Raji (cell line): Measurements from ENCODE around the gene EPS8L1.

Experiments used
- POLR2A ChIP-seq: IDR thresholded peaks from 2 replicates; pipeline ENCODE4 v1.6.1; 2011; ENCODE audit warnings: low read depth, low read length, control low read depth; ENCODE audit not compliant: insufficient read depth

Gene EPS8L1

DNA sequence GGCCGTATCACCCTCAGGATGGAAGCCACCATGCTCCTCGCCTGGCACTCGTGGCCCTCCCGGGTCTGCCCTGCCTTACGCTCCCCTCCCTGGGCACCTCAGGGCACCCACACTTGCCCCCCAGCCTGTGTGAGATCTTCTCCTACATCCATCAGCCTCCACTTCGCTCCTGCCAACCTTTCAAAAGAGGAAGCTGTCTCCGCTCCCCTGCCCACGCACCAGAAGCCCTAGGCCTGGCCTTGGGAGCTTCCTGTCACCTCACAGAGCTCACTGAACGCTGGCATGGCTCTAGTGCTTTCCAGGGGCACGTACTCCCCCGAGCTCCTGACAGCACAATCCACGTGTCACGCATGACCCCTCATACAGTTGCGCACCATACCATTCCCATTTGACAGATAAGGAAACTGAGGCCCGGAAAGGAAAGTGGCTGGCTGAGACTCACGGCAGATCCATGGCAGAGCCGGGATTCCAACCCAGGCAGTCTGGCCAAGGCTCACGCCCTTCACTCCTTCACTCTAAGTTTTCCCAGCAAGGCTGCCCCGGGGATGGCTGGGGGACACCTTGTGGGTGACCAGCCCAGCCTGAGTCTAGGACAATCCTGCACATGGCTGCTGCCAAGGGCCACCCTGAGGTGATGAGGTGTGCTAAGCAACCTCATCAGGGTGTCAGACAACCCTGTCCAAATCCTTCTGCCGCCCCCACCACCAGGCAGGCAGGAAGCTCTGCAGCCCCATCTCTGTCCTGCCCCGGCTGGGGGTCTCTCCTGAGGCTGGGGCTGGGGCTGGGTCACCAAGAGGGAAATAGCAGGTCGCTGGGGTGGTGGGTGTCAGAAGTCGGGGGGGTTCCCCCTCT, 22.4 kb downstream of the EPS8L1 start:
- no peak for TF ChIP-seq POLR2A

DNA sequence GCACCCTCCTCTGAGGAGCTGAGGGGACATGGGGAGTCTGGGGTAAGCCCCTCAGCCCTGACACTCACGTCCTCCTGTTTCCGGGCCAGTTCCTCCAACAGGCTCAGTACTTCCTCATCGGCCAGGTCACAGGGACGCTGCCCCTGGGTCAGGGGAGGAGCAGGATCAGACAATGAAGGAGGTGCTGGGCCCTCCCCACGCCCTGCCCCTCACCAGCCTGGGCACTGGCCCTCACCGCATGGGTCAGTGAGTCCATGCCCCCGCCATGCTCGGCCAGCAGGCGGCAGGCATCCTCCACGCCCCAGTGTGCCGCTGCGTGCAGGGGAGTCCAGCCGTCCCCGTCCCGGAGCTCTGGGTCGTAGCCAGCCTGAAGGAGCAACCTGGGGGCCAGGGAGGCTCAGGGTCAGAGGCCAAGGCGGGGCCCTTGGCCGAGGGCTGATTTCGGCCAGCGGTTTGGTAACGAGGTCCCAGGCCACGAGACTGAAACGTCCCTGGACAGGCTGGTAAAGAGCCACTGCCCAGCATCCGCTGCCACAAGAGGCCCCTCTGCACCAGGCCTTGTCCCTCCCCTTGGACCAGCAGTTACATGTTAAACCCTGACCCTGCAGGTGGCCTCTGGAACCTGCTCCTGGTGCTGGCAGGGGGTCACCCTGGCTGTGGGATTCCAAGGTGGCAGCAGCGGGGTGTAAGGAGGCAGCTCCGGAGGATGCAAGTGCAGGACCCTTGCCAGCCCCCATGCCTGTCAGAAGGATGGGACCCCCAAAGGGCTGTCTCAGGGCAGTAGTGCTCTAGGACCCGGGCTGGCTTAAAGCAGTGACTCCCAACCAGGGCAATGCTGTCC, 23.3 kb downstream of the EPS8L1 start:
- no peak for TF ChIP-seq POLR2A

DNA sequence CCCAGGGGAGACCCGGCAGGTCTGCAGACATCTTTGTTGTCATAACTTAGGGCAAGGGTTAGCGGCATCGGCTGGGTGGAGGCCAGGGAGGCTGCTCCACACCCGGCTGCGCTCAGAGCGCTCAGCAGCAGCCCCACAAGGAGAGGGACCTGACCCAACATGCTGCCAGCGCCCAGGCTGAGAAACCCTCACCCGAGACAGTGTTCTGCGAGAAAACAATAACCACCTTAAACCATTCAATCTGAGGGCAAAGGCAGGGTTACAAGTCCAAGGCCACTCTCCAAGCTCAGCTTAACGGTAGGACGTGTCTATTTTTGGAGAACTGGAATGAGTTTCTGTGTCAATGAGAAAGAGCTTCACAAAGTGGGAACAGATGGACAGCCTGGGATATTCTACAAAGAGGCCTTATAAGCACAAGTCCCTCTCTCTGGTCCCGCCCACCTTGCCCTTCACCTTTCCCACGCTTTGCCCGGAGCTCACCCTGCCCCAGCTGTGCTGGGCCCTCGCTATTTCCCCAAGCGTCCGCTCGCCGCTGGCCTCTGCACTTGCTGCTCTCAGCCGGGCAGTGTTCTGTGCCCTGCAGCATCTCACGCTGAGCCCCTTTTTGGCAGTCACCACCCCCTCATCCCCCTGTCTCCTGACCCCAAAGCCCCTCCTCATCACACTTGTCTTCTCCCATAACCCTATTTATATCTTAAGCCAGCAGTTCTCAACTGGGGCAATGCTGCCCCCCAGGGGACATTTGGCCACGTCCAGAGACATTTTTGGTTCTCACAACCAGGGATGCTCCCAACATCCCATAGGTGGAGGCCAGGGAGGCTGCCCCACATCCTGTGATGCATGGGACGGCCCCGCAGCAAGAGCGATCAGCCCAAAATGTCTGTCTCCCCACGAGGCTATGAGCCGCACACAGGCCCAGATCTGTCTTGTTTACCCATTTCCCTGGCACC, 24.2 kb downstream of the EPS8L1 start:
- no peak for TF ChIP-seq POLR2A

DNA sequence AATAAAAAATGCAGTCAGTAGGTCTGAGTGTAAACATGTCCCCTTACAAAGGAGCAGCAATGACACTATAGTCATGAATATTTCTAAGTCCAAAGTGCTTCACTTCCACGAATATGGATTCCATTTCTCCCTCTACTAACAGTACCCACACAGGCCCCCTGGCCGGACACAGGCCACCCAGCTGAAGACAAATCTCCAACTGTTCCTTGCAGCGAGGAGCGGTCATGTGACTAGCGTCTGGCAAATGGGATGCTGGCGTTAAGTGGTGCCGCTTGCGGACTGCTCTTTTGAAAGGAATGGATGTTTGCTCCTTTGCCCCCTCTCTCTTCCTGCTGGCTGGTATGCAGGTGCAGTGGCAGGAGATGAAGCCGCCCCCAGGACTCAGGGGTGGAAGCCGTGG, 25.6 kb downstream of the EPS8L1 start:
- no peak for TF ChIP-seq POLR2A

DNA sequence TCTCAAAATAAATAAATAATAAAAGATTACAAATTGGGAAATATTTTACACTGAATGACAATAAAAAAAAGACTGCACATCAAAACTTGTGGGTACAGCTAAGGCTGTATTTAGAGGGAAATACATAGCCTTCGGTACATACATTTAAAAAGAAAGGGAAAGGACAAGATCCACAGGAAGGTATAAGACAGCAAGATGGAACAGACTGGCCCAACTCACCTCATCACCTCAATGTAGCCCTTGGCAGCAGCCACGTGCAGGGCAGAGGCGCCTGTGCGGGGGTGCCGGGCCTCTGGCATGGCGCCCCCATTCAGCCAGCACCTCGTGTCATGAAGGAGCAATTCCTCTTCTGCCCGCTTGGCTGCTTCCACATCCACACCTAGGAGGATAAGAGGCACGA, 27.5 kb downstream of the EPS8L1 start:
- TF ChIP-seq POLR2A, result no peak

DNA sequence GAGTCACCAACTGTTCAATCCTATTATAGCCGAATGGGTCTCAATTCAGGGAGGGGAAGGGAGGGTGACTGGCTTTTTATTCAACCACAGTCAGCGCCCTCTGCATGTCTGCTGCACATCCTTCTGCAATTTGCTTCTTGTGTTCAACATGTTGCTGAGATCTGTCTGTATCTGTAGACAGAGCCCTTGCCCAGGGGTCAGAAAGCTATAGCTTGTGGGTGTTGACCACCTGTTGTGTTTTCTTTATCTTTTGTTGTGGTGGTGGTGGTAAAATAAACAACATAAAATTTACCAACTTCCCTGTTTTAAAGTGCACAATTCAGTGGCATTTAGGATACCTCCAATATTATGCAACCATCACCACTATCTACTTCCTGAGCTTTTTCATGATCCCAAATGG, 29.6 kb downstream of the EPS8L1 start:
- TF ChIP-seq POLR2A, result no peak

DNA sequence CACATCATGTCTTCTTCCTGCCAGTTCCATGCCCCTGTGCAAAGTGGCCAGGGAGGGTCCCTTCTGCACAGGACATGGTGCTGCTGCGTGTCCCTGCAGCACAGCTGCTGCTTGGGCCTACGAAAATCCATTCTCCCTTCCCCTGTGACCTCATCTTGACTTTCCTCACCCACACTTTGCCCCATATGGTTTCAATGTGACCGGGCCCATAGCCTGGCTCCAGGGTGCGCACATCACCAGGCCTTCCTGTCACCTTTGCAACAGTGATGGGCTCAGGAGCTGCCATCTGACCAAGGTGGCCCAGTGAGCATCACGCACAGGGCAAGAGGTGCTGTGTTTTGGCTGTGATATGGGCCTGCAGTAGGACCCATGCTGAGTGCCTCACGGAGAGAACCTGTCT, 30.9 kb downstream of the EPS8L1 start:
- TF ChIP-seq POLR2A, result no peak

DNA sequence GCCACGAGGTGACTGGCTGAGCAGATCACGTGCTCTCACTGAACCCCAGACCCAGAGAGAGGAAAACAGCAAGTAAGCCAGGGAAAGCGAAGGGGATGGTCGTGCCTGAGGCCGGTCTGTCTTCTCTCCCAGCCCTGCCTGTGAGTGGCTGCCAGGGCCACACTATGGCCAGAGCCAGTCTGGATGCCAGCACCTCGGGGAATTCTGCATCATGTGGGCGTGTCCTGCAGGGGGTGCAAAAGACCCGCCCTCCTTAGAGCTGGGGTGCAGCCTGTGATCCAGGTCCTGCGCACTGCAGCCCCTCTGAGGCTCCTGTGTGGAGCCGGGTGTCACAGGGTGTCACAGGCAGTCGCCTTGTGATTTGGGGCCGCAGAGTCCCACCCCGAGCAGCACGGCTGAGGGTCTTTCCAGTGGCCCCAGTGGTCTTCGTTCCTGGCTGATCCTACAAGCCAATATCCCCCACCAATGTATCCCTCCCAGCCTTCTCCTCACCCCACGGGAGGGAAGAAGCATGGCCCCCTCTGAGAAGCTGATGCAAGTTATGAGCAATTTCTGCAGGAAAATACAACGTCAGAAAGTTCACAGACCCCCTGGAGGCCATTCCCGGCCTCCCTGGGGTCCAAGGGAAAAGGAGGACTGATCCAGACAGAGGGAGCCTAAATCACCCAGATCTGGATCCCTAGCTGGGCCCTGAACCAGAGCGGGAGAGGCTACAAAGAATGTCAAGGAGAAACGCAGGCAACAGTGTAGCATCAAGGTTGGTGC, 34.0 kb downstream of the EPS8L1 start:
- no peak for TF ChIP-seq POLR2A

DNA sequence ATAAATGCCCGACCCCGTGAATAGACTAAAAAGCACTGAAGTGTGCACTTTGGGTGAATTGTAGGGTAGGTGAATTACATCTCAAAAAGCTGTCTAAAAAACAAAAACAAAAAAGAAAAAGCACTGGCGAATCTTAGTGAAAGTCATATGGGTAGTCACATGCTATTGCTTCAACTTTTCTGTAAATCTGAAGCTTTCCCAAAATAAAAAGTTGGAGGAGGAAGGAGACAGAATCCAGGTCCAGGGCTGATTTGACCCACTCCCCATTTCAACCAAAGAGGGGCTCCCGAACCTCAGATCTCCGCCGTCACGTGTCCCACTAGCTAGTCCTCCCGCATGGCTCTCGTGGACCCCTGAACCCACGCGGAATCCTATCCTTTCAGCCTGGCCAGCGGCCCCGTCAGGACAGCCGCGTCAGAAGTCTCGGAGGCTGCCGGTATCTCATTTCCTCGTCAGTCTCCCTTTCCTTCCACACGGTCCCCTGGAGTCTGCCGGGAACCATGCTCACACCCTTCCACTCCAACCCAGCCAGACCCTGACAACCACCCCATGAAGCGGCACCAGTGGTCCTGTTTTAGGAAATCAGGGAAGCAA, 35.7 kb downstream of the EPS8L1 start:
- no peak for TF ChIP-seq POLR2A

DNA sequence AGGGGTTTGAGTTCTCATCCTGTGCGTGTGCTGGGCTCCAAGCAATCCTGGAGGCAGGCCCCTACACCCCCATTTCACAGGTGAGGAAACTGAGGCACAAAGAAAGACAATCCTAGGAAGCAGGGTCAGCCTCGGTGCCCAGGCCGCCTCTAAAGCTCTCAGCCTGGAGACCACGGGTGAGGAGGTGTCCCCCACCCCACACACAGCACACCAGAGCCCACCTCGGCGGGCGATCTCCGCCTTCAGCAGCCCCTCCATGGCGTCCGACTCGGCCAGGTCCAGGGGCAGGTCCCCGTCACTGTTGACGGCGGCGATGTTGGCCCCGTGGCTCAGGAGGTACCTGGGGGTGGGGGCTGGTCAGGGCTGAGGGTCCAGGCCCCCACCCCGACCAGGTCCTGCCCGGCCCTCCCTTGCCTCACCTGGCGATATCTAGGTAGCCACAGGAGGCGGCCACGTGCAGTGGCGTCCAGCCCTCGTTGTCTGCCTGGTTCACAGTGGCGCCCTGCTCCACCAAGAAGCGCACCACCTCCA, 36.6 kb downstream of the EPS8L1 start:
- no peak for TF ChIP-seq POLR2A

DNA sequence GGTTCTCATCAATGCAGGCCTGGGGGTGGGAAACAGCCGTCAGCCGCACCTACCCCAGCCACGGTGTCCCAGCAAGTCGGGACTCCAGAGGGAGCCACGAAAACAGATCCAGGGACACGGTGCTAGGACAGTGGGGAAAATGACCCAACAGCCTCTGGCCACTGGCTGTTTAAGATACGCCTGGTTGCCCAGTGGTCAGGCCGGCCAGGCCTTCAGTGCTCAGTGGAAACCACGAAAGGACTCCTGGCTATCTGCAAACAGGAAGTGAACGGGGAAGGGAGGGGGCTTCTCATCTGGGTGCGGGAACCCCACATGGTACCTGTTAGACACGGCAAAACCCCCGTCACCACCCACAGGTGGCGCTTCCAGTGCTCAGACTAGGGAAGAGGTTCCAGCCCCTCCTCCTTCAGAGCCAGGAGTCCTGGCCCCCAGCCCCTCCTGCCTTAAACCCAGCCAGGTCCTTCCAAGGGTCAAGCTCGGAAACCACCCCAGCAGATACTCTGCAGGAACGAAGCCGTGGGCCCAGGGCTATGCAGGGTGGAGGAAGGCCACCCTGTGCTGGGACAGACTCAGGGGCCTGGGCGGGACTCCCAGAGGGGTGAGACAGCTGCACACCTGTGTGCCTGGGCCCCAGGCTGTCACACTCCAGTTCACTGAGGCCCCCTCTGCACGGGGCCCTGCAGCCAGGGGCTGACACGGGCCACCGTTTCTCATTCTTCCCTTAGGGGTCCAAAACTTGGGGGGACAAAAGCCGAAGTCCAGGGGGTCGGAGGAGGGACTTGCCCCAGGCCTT, 37.3 kb downstream of the EPS8L1 start:
- TF ChIP-seq POLR2A, result no peak

DNA sequence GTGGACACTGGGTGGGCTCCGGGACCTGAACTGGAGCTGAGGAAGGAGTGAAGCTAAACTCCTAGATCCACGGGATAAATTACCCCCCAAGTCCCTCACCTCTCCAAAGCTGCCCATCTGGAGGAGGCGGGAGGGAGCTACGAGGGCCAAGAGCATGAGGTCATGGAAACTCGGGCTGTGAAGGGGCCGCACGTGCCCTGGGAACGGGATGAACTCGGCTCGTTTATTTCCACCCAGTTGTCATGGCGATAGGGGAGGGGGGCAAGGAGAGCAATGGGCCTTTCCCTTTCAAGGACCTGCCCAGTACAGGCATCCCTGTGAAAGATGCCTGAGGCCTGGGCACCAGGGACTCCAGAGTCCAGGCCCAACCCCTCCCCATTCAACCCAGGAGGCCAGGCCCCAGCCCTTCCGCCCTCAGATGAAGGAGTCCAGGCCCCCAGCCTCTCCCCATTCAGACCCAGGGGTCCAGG, 37.9 kb downstream of the EPS8L1 start:
- no peak for TF ChIP-seq POLR2A
